ENCODE data around the gene RHBDD1.
A peak's percentile ranks its signal among the peaks of the same experiment; 100 is the strongest.
"Not testable (repeated sequence)": the region's sequence is repeated elsewhere in the genome, so short reads cannot be mapped to it uniquely, and the experiment has no call there.

RHBDD1 gene

DNA sequence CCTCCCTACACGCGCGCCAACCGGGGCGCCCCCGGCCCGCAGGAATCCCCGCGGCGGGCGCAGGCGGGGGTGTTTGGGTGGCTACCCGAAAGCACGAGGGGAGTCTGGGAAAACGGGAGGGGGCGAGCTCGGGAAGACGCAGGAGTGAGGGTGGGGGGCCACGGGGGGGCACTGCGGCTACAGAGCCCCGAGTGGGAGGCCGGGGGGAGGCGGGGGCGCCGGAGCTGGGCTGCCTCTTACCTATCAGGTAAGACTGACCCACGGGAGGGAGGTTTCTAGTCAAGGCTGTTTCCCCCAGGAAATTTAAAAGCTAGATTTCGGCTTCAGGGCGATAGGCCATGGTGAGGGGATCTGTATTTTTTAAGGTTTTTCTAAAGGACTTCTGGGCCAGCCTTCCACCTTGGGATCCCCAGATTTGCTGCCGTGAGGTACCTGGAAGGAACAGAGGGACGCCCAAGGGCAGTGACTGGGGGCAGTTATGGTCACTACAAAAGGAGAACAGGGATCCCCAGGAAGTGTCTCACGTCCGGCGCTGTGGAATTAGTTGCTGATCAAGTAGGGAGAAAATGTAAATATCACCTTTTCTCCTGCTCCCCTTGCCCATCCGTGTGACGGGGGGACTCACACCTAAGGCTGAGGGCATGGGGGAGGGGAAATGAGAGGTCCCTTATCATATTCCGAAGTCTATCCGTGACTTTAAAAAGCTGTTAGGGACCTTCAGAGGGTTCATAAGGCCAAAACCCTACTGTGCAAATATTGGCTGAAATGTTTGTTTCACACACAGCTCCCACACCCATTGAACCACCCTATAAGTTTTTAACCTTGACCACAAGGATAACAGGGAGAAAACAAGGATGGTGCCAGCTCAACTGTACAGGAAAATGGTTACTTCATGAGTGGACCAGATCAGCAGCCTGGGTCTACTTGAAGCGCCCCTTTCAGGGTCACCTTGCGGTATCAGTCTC is 35.6 kb upstream of the RHBDD1 start:
- no peak for DNase-seq

- peak; percentile 87 for DNase-seq
Observed at GRCh38 chr2:226800941-226801784, 34.7 kb upstream of the RHBDD1 start.

- DNase-seq, result peak; percentile 74
Observed at GRCh38 chr2:226802573-226802972, 33.3 kb upstream of the RHBDD1 start.

- no peak for DNase-seq
Observed at GRCh38 chr2:226803410-226803809, 32.4 kb upstream of the RHBDD1 start.

DNA sequence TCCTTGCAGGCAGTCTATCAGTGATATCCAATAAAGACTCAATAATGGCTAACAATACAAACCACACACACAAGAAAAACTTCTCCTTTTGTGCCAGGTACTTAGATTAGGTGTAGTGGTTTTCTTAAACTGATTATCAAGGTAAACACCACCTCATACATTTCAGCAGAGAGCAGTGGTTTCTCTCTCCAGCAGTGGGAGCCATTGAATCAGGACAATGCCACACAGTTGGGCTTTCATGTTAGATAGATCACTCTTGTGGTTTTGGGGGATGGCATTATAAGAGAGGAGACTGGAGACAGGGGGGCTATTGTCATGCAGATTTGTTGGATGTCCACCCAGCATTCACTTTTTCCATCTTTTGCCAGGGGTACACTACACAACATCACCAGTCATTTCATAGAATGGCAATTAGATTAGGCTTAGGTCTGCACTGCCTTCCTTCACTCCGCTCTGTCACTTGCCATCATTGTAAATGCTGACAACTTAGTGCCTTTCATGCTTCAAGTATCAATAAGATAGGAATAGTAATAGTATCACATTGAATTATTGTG is 22.6 kb upstream of the RHBDD1 start:
- DNase-seq, result no peak

DNA sequence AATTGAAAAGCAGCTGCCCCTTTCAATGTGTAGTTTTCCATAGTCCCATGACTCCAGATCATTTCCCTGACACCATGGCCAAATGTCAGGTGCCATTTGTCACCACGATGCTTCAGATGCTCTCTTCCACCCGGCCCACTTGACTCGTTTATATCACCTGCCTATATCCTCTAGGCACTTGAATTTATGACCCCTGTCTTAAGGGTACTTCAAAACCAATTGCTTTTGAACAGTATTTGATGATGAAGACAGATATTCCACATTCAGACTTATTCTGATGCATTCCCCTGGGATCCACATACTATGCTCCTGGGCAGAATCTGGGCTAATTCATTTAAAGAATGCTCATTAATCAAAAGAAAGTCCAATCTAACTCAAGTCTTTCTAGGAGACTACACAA is 16.9 kb upstream of the RHBDD1 start:
- no peak for DNase-seq

- DNase-seq, result no peak
Observed at GRCh38 chr2:226825056-226825455, 10.8 kb upstream of the RHBDD1 start.

- no peak for DNase-seq
Observed at GRCh38 chr2:226828191-226828590, 7.7 kb upstream of the RHBDD1 start.

- no peak for DNase-seq
Observed at GRCh38 chr2:226829721-226830631, 5.9 kb upstream of the RHBDD1 start.

DNA sequence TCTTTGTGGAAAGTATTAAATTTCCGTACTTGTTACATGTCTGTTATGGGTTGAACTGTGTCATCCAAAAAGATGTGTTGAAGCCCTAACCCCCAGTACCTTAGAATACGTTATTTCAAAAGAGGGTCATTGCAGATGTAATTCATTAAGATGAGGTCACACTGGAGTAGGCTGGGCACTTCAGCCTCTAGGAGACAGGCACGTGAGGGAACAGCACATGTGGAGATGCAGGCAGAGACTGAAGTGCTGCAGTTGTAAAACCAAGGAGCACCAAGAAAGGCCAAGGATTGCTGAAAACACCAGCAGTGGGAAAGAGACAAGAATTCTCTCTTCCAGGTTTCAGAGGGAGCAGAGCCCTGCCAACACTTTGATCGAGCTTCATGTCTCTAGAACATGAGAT is 4.6 kb upstream of the RHBDD1 start:
- no peak for DNase-seq

- no peak for DNase-seq
Observed at GRCh38 chr2:226832061-226832460, 3.8 kb upstream of the RHBDD1 start.

DNA sequence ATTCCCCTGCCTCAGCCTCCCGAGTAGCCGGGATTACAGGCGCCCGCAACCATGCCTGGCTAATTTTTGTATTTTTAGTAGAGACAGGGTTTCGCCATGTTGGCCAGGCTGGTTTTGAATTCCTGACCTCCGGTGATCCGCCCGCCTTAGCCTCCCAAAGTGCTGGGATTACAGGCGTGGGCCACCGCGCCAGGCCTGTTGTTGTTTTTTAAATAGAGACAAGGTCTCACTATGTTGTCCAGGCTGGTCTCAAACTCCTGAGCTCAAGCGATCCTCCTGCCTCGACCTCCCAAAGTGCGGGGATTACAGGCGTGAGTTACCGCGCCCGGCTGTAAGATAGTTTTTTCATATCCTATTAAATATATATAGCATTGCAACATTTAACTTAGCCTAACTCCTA is 974 bp upstream of the RHBDD1 start:
- DNase-seq, result not testable (repeated sequence)

DNA sequence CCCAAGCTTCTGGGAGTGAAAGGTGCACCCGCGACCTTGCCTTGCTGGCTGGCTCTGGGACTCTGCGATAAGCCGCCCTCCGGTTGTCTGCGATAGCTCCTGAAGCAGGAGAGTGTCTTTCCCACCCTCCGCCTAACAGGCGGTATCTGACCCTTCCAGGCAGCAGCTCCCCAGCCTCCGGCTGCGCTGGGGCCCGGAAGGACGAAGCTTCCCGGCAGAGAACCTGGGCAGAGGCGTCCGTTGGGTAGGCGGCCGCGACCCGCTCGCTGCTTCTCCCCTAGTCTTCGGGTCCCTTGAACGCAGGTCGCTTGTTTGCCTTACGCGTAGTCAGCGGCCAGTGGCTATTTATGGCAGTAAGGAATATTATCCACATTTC is 446 bp upstream of the RHBDD1 start:
- no peak for DNase-seq

- DNase-seq, result no peak
Observed at GRCh38 chr2:226836548-226836885, 663 bp downstream of the RHBDD1 start.

GRCh38 chr2:226837334-226837733 is 1.5 kb downstream of the RHBDD1 start:
- no peak for DNase-seq

DNA sequence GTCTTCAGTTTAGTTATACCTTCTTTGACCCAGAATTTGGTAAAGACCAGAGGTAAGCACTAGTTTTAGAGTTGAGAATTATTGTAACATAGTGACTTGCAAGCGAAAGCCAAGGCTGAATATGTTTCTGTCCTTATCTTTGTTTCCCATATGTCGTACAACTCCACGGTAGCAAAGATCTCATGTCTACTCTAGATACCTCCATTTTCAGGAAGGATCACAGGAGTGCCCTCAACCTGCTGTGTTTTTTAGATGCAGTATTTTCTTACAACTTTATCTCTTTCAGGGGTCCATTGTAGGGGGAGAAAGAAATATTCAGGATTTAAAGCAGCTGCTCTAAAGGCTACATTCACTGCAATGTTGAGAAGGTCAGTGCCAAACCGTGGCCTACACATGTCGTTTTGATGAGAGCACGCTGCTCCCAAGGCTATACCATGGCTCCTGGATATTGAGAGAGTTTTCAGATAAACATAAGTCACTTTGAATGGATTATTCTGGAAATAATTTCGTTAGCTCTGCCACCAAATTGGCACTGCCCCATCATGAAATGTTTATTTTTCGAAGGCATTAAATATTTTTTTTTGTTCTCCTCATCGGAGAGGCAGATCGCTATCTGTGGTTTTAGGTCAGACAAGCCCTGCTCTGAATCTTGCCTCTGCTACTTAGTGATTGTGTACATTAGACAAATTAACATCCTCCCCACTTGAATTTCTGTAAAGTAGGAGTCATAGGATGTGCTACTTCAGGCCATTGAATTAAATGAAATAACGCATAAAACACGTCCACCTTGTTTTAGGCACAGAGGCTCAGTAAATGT is 2.1 kb downstream of the RHBDD1 start:
- DNase-seq, result peak; percentile 35

- DNase-seq, result peak; percentile 32
Observed at GRCh38 chr2:226838722-226839121, 2.9 kb downstream of the RHBDD1 start.

DNA sequence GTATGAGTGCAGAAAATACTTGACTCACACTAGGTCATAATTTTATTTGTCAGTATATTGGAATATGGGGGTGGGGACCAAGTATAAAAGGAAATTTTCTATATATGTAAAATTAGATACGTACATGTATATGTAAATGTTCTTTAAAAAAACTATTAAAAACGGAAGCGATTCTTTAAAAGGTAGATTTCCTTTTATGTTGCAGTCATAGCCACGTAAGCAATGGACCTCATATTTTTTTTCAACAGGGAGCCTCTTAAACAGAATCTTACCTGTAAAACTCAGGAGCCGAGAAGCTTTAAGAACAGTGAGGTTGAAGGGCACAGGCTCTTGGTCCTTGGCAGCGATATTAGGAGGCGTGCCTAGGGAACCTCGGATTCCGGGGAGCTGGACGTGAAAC is 3.3 kb downstream of the RHBDD1 start:
- no peak for DNase-seq

- DNase-seq, result no peak
Observed at GRCh38 chr2:226839951-226840350, 4.1 kb downstream of the RHBDD1 start.

GRCh38 chr2:226843001-226843400 is 7.1 kb downstream of the RHBDD1 start:
- not testable (repeated sequence) for DNase-seq

DNA sequence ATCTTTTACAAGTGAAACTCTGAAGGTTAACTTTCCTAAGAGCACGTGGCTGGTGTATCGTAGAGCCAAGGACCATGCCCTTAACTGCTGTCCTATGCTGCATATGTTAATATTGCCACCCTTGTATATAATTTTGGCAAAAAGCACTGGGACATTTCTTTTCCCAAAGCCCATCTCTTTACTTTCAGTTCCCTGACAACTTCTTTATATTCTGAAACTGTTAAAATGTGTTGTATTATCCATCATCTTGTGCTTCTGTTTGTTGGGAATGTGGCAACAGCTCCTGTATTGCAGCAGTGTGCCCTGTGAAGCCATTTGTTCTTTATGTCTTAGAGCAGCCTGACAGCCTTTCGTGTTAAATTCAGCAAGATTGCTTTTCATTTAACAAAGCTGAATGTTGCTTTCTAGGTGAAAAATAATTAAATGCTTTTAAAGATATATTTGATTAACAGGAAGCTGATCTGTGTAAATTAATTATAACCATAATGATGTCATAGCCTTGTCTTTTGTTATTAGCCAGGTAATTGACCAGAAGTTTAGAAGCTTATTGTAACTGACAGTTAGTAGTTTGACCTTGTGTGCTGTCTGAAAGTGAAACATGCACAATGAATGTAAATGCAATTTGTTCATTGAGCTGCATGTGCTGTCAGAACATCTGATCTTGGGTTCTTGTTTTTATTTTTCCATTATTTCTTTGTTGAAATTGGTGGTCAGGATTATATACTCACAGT is 9.7 kb downstream of the RHBDD1 start:
- DNase-seq, result no peak
